Activated T-helper 9 cell treated with anti-CD3 and anti-CD28 coated beads, Interleukin-2, amount 50 U/mL, for 16 hours (primary cell): Measurements from ENCODE around the gene DPYD.

Source experiments
- DNase-seq: peaks from one replicate; pipeline ENCODE4 v3.0.0-alpha.2; 2020; ENCODE audit warnings: low read depth

DPYD gene

DNA sequence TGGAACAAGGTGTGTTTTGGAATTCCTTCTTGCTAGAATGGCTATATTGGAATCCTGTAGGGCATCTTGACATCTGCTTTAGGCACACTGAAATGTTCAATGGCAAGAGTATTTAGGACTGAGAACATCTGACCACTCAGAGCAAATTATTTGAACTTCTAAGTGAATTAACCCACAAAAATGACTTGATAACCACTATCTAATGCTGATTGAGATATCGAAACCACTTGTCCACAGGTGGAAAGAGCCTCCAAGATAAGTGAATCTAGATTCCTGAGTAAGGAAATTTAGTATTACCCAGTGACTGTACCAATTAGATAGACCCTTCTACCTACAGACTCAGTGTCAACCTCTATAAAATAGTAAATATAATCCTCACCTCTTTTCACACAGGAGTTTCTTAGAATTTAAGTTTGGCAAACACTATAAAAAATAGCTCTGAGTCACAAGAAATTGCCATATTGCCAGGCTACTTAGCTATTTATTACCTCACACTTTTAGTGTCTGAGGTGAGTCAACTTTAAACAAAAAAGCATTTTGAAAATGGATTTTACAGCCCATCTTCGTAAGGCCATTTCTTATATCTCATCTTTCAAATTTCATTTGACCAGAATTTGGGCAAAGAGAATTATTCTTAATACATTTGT is 777.5 kb downstream of the DPYD start:
- DNase-seq: no peak

GRCh38 chr1:97140611-97141010 is 780.2 kb downstream of the DPYD start:
- DNase-seq: no peak

GRCh38 chr1:97139512-97139911 is 781.3 kb downstream of the DPYD start:
- no peak for DNase-seq

DNA sequence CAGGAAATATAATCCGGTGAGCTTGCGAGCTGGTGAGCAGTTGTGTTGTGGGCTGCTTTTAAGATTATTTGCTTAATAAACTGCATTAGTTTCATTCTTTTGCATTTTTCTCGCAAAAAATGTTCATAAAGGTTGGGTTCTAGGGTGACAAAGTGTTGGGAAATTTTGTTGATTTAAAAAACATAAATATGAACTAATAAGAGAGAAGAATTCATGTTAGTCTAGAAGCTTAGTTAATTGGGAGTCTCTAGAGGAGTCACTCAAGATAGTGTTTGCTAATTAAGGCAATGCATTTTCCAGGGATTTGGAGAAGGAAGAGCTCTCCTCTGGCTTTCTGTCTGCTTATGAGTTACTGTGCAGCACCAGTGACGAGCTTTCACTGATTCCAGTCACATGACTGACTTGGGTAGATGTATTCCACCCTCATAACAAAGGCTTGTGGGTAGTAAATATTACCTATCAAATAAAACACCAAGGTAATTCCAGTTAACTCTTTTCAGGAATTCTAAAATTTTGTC is 782.3 kb downstream of the DPYD start:
- no peak for DNase-seq

- DNase-seq: no peak
These were observed 782.8 kb downstream of the DPYD start for GRCh38 chr1:97137862-97138514.

DNA sequence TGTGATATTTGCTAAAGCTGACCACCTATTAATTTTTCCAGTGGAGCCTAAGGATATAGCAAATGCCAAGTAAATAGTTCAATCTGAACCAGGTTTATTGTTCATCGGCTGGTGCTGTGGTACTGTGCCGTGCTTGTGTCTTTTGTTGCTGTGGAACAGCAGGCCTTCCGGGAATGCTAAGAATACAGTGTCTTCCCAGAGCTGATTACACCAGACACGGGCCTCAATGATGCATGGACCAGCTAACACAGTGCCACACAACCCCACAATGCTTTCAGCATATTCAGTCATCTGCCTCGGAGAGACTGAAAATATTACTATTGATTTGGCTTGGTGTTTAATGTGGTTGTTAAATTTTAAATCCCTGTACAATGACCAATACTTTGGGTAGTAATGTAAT is 783.8 kb downstream of the DPYD start:
- DNase-seq: no peak

DNA sequence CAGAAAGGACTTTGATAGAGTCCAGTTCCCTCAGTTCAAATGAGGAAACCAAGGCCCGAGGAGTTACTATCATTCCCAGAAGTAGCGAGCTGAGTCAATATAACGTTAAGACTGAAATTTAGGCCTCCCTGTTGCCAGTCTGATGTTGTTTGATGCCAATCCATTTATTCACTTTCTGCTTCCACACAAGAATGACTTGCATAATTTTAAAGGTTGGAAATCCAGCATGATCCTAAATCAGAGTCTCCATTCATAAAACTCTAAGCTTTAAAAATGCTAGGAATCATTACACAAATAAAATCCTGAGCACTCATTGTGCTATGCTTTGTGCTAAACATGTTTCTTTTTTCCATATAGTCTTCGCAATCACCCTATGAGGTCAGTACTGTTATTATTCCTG is 784.9 kb downstream of the DPYD start:
- DNase-seq: no peak

GRCh38 chr1:97128426-97128825 is 792.4 kb downstream of the DPYD start:
- DNase-seq: no peak

DNA sequence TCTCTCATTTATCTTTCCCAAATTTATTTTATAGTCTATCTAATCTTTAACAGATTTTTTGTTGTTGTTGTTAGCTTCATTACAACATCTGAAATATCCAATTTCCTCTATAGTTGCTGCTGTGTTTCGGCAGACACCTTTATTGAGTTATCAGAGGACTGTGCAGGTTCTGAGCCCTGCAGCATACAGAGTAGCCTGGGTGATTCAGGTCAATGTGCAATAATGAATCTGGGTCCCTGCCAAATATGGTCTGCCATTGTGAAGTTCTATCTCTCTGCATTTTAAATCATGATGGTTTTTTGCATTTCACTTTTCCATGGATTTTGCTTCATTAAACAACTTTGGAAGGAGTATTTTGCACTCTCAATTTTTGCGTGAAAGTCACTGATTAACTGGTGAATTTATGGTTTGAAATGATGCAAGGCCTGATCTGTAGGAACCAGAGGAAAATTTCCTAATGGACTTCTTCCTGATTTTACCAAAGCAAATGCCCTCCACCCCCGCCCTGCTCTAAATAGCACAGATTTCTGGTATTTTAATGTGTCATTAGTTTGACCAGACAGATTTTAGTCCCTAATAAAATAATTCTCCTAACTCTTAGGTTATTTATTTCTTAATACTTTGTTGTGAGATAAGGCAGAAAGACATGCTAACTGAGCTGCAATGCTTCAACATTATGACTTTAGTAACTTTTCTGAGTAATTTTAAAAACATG is 797.0 kb downstream of the DPYD start:
- no peak for DNase-seq

DNA sequence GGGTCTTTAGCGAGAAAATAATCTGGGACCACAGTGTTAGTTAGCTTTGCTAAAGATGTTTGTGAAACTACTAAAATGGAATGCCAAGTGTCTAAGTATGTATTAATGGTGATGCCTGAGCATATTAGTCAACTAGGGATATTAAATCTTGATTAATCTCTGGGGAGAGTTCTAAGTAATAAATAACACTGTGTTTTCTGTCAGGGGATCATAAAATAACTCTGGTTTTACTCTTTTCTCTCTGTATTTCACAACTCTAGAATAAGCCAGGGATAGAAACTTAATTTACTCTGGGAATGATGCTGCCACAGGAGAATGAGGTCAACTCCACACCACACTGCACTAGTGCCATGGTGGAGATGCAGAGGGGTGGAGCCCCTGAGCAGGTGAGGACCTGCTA is 800.0 kb downstream of the DPYD start:
- DNase-seq: no peak

GRCh38 chr1:97119260-97120158 is 801.3 kb downstream of the DPYD start:
- DNase-seq: no peak

DNA sequence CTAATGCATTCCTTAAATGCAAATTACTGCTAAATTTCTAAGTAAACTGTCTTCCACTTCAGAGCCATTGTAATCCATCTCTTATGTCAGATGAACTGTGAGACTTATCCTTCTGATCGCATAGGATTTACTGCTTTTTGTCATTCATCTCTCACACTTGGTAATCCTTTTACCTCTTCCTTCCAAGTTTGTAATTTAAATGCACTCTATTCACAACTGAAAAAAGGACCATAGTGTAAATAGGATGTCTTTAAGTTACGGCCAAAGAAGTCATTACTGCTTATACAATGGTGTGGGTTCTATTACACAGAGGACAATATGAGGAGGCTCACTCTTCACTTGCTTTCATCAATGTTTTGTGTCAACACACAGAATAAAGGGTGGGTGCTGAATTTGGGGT is 806.0 kb downstream of the DPYD start:
- DNase-seq: no peak

DNA sequence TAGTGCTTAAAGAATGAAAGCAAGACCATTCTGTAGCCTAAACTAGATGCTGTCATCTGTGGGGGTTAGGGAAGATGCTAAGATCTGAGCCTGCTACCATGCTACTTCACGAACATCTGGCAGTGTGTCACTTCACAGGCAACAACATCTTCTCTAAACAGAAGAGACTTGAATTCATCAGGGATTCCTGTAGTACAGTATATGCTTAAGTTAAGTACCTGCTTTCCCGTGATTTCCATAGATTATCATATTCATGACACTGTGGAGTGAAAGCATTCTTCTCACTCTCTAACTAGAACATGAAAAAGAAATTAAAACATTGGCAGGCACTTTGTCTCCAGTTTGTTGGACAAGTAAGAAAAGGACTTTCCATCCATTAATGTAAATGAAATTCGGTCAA is 808.4 kb downstream of the DPYD start:
- no peak for DNase-seq

- DNase-seq: no peak
These were observed 812.7 kb downstream of the DPYD start for GRCh38 chr1:97108179-97108578.

GRCh38 chr1:97105531-97105930 is 815.3 kb downstream of the DPYD start:
- DNase-seq: no peak

- no peak for DNase-seq
These were observed 819.3 kb downstream of the DPYD start for GRCh38 chr1:97101509-97101908.

GRCh38 chr1:97097404-97097925 is 823.4 kb downstream of the DPYD start:
- no peak for DNase-seq

DNA sequence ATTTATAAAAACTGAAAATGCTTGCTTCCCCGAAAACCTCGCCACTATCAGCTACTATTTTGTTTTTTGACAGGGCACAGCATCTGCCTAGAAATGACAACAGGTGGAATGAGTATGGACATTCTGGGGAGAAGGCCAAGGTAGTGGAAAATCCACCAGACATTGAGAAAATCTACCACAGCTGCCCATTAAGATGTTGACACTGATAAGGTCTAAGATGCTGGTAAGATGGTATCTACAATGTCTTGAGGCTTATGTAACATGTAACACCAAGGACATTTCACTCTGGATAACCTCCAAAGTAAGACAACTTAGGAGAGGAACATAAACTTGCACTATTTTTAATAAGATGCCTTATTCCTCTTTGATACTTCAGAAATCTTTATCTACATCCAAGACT is 825.1 kb downstream of the DPYD start:
- no peak for DNase-seq

DNA sequence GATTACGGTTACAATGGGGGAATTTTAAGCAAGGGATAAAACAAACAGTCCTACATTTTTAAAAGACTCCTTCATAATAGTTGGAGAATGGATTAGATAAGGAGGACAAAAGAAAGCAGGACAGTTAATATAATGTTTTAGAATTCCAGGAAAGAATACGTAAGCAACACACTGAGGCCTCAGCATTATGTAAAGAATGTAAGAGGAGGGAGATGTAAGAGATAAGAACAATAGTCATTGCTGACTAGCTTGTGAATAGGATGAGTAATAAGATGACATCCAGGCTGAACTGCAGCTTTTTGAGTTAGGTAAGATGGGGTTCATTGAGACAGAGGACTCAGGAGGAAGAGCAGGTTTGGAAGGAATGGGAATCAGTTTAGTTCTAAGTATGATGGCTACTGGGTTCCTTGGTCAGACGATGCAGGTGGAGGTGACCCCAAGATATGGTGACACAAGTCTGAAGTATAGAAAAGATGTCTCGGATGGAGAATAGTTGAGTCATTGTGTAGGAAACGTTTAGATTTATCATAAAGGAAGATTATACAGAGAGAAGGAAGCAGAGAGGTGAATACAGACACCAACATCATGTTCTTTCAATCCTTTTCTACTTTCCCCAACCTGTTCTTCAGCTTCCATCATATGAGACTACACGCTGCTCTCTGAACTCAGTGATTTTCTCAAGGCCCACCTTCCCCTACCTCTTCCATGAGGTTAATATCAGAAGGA is 826.4 kb downstream of the DPYD start:
- no peak for DNase-seq

- DNase-seq: no peak
These were observed 827.1 kb downstream of the DPYD start for GRCh38 chr1:97093741-97094140.

DNA sequence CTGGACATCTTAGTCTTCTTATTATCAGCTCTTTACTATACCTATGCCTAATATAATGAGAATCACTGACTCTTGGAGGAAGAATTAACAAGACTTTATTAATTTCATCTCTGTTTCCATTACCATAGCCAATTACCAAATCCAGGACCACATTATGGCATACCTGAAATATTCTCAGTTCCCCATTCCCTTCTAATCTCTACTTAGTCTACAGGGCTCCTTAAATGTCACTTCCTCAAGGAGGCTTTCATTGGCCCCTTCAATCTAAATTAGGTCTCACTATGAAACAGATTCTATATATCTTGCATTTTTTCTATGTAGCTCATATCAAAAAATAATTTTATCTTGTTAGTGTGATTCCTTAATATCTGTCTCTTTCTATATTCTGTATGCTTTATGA is 828.0 kb downstream of the DPYD start:
- DNase-seq: no peak
